AG04450 (cell line): ENCODE measurements around the gene TAS1R2. TPM values are rescaled to one million over a fixed set of nuclear protein-coding genes. Genes with fewer than 3 reads are reported as not detected.
"Not testable (repeated sequence)": the region's sequence is repeated elsewhere in the genome, so short reads cannot be mapped to it uniquely, and the experiment has no call there.

Experiments used
- CTCF ChIA-PET: fragments of 300-600, 350-600 bp; formaldehyde crosslinking; extraction: SDS; loops from one replicate; lab custom pipeline; 2022; ENCODE audit warnings: antibody characterized with exemption, inconsistent platforms; lab: Charles Lee
- POLR2A ChIA-PET: fragments of 350-600 bp; formaldehyde crosslinking; extraction: SDS; loops from one replicate; lab custom pipeline; 2021; ENCODE audit warnings: antibody characterized with exemption, inconsistent platforms; lab: Yijun Ruan, JAX
- DNase-seq: peaks from one replicate; pipeline ENCODE4 v3.0.0-alpha.2; 2011; ENCODE audit warnings: low read depth, low spot score
- H3K27ac ChIP-seq: one replicate; pipeline ENCODE4 v1.5.1; 2012; ENCODE audit warnings: low read depth, low read length, control low read depth
- H3K27me3 ChIP-seq: one replicate; pipeline ENCODE4 v1.6.0; 2012; ENCODE audit warnings: low read length; ENCODE audit not compliant: control insufficient read depth, insufficient read depth
- H3K4me3 ChIP-seq: 2 replicates; pipeline ENCODE4 v1.5.1; 2011; ENCODE audit warnings: mild to moderate bottlenecking, low read depth, low read length, control low read depth
- H3K9me3 ChIP-seq: 2 replicates; pipeline ENCODE4 v1.5.1; 2012; ENCODE audit warnings: low read length; ENCODE audit not compliant: control insufficient read depth, insufficient read depth
- polyA plus RNA-seq: library from polyadenylated mRNA; depleted of rRNA; stranded (reverse); fragments of >200 nt; gene quantifications from 2 replicates; pipeline ENCODE4 v1.2.3, GENCODE V29; 2011
- TF ChIP-seq, protein P1 (sequence below): IDR thresholded peaks from 2 replicates; pipeline ENCODE4 v1.5.1; 2011; ENCODE audit warnings: low read depth, low read length, control low read depth, inconsistent platforms

TAS1R2 gene
- polyA plus RNA-seq, 1 experiment, result not detected

DNA sequence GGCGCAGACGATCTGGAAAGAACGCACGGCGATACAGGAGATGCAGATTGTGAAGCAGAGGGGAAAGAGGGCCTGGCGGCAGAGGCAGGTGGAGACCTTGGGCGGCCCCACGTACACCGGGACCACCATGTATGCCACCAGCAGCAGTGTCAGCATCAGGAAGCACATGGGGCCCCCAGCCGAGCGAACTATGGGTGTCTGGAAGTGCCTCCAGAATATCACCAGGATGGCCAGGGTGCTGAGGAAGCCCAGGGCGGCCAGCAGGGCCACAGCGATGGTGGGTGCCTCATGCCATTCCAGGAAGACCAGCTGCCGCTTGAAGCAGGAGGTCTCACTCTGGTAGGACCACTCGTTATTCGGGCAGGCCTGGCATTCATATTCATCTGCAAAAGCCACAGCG is 19.3 kb downstream of the TAS1R2 start:
- ChIA-PET POLR2A (no interaction called here), CTCF (no interaction called here)
- DNase-seq, result no peak
- H3K27ac ChIP-seq, result no peak overlapping the region
- no peak overlapping the region for H3K4me3 ChIP-seq
- peaks cover 7% of the 10 kb centered on the region for H3K27me3 ChIP-seq
- TF ChIP-seq, protein P1, sequence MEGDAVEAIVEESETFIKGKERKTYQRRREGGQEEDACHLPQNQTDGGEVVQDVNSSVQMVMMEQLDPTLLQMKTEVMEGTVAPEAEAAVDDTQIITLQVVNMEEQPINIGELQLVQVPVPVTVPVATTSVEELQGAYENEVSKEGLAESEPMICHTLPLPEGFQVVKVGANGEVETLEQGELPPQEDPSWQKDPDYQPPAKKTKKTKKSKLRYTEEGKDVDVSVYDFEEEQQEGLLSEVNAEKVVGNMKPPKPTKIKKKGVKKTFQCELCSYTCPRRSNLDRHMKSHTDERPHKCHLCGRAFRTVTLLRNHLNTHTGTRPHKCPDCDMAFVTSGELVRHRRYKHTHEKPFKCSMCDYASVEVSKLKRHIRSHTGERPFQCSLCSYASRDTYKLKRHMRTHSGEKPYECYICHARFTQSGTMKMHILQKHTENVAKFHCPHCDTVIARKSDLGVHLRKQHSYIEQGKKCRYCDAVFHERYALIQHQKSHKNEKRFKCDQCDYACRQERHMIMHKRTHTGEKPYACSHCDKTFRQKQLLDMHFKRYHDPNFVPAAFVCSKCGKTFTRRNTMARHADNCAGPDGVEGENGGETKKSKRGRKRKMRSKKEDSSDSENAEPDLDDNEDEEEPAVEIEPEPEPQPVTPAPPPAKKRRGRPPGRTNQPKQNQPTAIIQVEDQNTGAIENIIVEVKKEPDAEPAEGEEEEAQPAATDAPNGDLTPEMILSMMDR, result no peak
- H3K9me3 ChIP-seq, result no peaks in the 10 kb centered on the region; the same call in 1 of the 2 replicates

DNA sequence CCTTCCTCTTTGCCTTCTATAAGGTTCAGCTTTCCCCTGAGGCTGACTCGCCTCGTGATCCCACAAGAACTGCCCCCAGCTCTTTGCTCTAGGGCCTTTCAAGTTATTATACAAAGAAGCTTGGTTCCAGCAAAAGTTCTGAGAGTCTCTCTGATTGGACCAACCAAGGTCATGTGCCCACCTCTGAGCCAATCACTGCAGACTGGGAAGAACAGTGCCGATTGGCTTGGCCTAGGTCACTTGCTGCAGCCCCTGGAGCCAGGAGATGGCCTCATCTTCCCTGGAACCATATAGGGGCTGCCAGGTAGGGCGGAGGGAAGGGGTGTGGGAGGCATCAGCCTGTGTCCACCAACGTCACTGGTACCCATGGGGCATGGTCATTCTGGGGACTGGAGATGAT is 22.8 kb downstream of the TAS1R2 start:
- H3K9me3 ChIP-seq, result no peaks in the 10 kb centered on the region; the same call in 1 of the 2 replicates
- TF ChIP-seq, protein P1, result no peak
- no peak for DNase-seq
- H3K27me3 ChIP-seq, result peaks cover 2% of the 10 kb centered on the region
- POLR2A ChIA-PET, result no interaction called here
- H3K4me3 ChIP-seq, result no peak overlapping the region
- CTCF ChIA-PET, result interaction anchor here (1.4 to 2.5 kb wide), 2 partner anchors 16 to 239 kb away, joined by 5 to 7 read pairs; no protein-coding TSS in a partner anchor
- H3K27ac ChIP-seq, result no peak overlapping the region

DNA sequence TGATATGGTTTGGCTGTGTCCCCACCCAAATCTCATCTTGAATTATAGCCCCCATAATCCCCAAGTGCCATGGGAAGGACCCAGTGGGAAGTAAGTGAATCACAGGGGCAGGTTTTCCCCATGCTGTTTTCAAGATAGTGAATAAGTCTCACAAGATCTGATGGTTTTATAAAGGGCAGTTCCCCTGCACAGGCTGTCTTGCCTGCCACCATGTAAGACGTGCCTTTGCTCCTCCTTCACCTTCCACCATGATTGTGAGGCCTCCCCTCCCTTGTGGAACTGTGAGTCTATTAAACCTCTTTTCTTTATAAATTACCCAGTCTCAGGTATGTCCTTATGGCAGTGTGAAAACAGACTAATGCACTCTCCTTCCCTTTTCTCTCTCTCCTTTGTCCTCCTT is 27.1 kb downstream of the TAS1R2 start:
- H3K27ac ChIP-seq, H3K4me3 ChIP-seq, DNase-seq, H3K9me3 ChIP-seq, POLR2A ChIA-PET, CTCF ChIA-PET, H3K27me3 ChIP-seq: not testable (repeated sequence)

DNA sequence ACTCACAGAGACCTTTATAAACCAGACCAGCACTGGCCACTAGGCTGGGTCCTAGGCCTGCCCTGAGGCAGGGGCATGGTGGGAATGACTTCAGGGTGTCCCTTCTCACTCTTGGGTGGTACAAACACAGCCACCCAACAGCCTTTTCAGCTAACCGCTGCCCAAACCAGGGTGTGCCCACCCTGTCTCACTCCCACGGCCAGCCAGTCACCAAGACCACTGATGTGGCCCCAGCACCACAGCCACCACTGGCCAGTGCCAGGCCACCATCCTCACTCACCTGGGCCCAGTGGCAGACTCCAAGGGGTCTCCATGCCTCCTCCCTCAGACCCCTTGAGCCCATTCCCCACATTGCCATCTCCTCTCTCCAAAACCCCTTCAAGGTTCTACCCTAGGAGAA is 27.8 kb downstream of the TAS1R2 start:
- no peaks in the 10 kb centered on the region for H3K9me3 ChIP-seq
- ChIA-PET CTCF (no interaction called here), POLR2A (no interaction called here)
- no peaks in the 10 kb centered on the region for H3K27me3 ChIP-seq
- no peak for DNase-seq
- TF ChIP-seq, protein P1, result no peak
- H3K4me3 ChIP-seq, result no peak overlapping the region
- no peak overlapping the region for H3K27ac ChIP-seq

DNA sequence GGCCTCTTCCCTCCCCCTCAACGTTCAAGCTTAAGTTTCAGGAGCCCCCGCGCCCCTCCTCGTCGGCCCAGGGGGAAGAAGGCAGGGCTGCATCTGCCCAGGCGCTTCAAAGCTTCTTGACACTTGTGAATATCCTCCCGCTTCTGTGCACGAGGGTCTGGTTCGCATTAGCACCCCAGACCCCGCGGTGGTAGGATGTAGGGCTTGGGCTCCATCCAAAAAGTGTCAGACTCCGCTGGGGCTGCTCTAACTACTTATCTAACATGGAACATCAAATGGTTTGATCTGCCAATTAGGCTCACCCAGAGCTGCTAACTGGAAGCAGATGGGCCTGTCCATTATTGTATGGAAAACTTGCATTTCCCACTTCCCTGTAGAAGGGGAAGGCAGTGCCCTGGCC is 28.9 kb downstream of the TAS1R2 start:
- ChIA-PET CTCF (no interaction called here), POLR2A (interaction anchor here (0.6 kb wide), 1 partner anchor 32 kb away, joined by 3 read pairs; no protein-coding TSS in a partner anchor)
- no peak overlapping the region for H3K4me3 ChIP-seq
- no peaks in the 10 kb centered on the region for H3K9me3 ChIP-seq
- no peak for DNase-seq
- TF ChIP-seq, protein P1, result no peak
- H3K27me3 ChIP-seq, result no peaks in the 10 kb centered on the region
- H3K27ac ChIP-seq, result no peak overlapping the region

DNA sequence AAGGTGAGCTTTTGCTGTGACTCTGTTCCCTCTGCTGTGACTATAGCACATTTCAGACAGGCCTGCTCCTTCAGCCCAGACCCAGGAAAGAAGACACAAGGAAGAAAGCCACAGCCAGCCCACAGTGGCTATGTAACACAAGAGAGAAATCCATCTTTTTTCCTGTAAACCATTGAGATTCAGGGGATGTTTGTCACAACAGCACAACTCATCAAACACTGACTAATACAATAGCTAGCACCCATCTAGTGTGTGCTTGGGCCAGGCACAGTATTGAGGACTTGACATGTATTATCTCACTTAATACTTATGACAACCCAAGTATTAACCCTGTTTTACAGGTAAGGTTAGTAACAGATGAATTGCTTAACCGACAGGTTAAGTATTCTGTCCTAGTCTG is 29.8 kb downstream of the TAS1R2 start:
- no peak overlapping the region for H3K27ac ChIP-seq
- no peak overlapping the region for H3K4me3 ChIP-seq
- DNase-seq, result no peak
- CTCF ChIA-PET, result interaction anchor here (0.8 kb wide), 1 partner anchor 9 kb away, joined by 4 read pairs; no protein-coding TSS in a partner anchor
- POLR2A ChIA-PET, result no interaction called here
- no peaks in the 10 kb centered on the region for H3K9me3 ChIP-seq
- no peaks in the 10 kb centered on the region for H3K27me3 ChIP-seq
- TF ChIP-seq, protein P1, result no peak
